ENCODE results near the gene ACSL3. TPM values are rescaled to one million over a fixed set of nuclear protein-coding genes. Genes with fewer than 3 reads are reported as not detected.

Gene ACSL3
- total and polyA plus RNA-seq, 2 donors (not counting 1 experiment from before 2014, with no cell fraction given), result 6.7 to 46.0 TPM

DNA sequence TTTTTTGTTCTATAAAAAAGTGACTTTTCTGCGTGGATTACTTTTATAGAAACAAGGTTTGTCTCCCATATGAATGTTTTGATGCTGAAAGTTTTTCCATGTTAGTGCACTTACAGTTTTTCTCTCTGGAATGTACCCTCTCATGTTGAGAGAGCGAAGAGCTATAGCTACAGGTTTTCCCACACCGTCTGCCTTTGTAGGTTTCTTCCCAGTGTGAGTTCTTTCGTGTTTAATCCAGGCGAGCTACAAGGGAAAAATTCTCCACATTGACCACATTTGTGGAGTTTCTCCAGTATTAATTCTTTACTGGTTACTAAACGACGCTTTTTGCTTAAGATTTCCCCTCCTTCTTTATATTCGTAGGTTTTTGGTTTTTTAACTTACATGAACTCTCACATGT is 85.1 kb downstream of the ACSL3 start:
- intact Hi-C loops (cut with micrococcal nuclease), result no loop called here
- Histone ChIP-seq H3K27ac (ENCODE audit: low read length in 2 of 2) (no peak overlapping the region), H3K79me2 (ENCODE audit: control insufficient read depth, insufficient read depth, low read length) (no peaks in the 10 kb centered on the region), H3K36me3 (replicated peaks in 1 of 2; ENCODE audit: control extremely low read depth in 1 of 2, control insufficient read depth in 1 of 2, extremely low read depth in 1 of 2, insufficient read depth in 2 of 2, low read length in 1 of 2) (peaks cover 0 to 7% of the 10 kb centered on the region in 2 experiments), H3K4me2 (replicated peaks; ENCODE audit: low read depth, low read length, poor library complexity, severe bottlenecking) (no peak overlapping the region), H3K27me3 (replicated peaks in 1 of 4; ENCODE audit: control extremely low read depth in 1 of 4, control insufficient read depth in 3 of 4, insufficient read depth in 4 of 4, low read length in 3 of 4) (no peaks in the 10 kb centered on the region), H3K9ac (ENCODE audit: low read length) (no peak overlapping the region), H4K20me1 (ENCODE audit: control insufficient read depth, insufficient read depth, low read length, poor library complexity, severe bottlenecking) (no peaks in the 10 kb centered on the region), H3K4me1 (ENCODE audit: control insufficient read depth in 2 of 2, insufficient read depth in 2 of 2, low read length in 2 of 2) (no peaks in the 10 kb centered on the region), H2AFZ (ENCODE audit: insufficient read depth, low read depth, low read length, poor library complexity, severe bottlenecking) (no peak overlapping the region), H3K9me3 (ENCODE audit: control extremely low read depth in 1 of 3, control insufficient read depth in 2 of 3, insufficient read depth in 1 of 3, low read length in 2 of 3) (no peaks in the 10 kb centered on the region), H3K4me3 (ENCODE audit: control extremely low read depth in 1 of 5, extremely low read depth in 1 of 5, insufficient read depth in 1 of 5, low read depth in 2 of 5, low read length in 4 of 5) (no peak overlapping the region)
- Mint-ChIP-seq H3K27me3 (peaks cover 3% of the 10 kb centered on the region), H3K4me1 (no peaks in the 10 kb centered on the region), H3K9me3 (ENCODE audit: insufficient read depth) (no peaks in the 10 kb centered on the region), H3K4me3 (no peak overlapping the region), H3K27ac (no peak overlapping the region)
- ChIA-PET POLR2A (no interaction called here), CTCF (no interaction called here)
- DNase-seq (no peak), ATAC-seq (ENCODE audit: low read depth) (no peak)
- WGBS (ENCODE audit: insufficient coverage), result 94% methylated on average over 2 of the region's 8 CpGs
- no peak for TF ChIP-seq EZH2 (IDR thresholded peaks at IDR 0.05; ENCODE audit: borderline replicate concordance, insufficient read depth, low read depth, low read length, poor library complexity, severe bottlenecking)
- TF ChIP-seq, protein P1, sequence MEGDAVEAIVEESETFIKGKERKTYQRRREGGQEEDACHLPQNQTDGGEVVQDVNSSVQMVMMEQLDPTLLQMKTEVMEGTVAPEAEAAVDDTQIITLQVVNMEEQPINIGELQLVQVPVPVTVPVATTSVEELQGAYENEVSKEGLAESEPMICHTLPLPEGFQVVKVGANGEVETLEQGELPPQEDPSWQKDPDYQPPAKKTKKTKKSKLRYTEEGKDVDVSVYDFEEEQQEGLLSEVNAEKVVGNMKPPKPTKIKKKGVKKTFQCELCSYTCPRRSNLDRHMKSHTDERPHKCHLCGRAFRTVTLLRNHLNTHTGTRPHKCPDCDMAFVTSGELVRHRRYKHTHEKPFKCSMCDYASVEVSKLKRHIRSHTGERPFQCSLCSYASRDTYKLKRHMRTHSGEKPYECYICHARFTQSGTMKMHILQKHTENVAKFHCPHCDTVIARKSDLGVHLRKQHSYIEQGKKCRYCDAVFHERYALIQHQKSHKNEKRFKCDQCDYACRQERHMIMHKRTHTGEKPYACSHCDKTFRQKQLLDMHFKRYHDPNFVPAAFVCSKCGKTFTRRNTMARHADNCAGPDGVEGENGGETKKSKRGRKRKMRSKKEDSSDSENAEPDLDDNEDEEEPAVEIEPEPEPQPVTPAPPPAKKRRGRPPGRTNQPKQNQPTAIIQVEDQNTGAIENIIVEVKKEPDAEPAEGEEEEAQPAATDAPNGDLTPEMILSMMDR (IDR thresholded peaks at IDR 0.05), result no peak

DNA sequence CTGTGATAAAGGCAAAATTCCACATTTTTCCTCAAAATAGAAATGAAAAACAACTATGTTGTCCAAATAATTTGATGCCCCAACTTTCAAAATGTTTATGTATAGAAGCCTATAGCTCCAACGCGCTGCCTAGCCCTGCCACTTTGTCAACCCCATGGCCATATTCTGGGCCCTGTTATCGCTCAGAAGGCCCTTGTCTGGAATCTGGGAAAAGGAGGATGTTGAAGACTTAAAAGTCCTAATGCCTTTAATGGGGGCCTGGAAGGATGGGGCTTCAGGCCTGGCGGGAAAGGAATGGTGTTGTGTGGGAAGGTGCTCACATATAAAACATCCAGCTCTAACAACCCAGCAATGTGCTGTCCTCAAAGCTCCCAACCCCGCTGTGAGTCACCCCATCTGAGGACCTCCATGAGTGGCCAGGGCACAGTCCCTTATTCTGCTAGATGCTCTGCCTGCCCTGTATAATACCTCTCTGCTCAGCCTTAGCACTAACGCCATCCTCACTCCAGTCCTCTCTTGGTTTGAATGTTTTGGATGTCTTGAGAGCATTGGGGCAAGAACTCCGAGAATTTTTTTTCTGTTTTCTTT is 86.0 kb downstream of the ACSL3 start:
- DNase-seq (no peak), ATAC-seq (ENCODE audit: low read depth) (no peak)
- Mint-ChIP-seq H3K27me3 (peaks cover 9% of the 10 kb centered on the region), H3K4me1 (no peaks in the 10 kb centered on the region), H3K9me3 (ENCODE audit: insufficient read depth) (no peaks in the 10 kb centered on the region), H3K4me3 (no peak overlapping the region), H3K27ac (no peak overlapping the region)
- TF ChIP-seq, protein P1 (IDR thresholded peaks at IDR 0.05), result no peak
- TF ChIP-seq EZH2 (IDR thresholded peaks at IDR 0.05; ENCODE audit: borderline replicate concordance, insufficient read depth, low read depth, low read length, poor library complexity, severe bottlenecking), result no peak
- Histone ChIP-seq H3K79me2 (ENCODE audit: control insufficient read depth, insufficient read depth, low read length) (no peaks in the 10 kb centered on the region), H3K27ac (ENCODE audit: low read length in 2 of 2) (no peak overlapping the region), H3K4me2 (replicated peaks; ENCODE audit: low read depth, low read length, poor library complexity, severe bottlenecking) (no peak overlapping the region), H3K36me3 (replicated peaks in 1 of 2; ENCODE audit: control extremely low read depth in 1 of 2, control insufficient read depth in 1 of 2, extremely low read depth in 1 of 2, insufficient read depth in 2 of 2, low read length in 1 of 2) (peaks cover 0 to under 1% of the 10 kb centered on the region in 2 experiments), H3K4me1 (ENCODE audit: control insufficient read depth in 2 of 2, insufficient read depth in 2 of 2, low read length in 2 of 2) (no peaks in the 10 kb centered on the region), H3K9ac (ENCODE audit: low read length) (no peak overlapping the region), H3K4me3 (ENCODE audit: control extremely low read depth in 1 of 5, extremely low read depth in 1 of 5, insufficient read depth in 1 of 5, low read depth in 2 of 5, low read length in 4 of 5) (no peak overlapping the region), H4K20me1 (ENCODE audit: control insufficient read depth, insufficient read depth, low read length, poor library complexity, severe bottlenecking) (no peaks in the 10 kb centered on the region), H3K27me3 (replicated peaks in 1 of 4; ENCODE audit: control extremely low read depth in 1 of 4, control insufficient read depth in 3 of 4, insufficient read depth in 4 of 4, low read length in 3 of 4) (no peaks in the 10 kb centered on the region), H2AFZ (ENCODE audit: insufficient read depth, low read depth, low read length, poor library complexity, severe bottlenecking) (no peak overlapping the region), H3K9me3 (ENCODE audit: control extremely low read depth in 1 of 3, control insufficient read depth in 2 of 3, insufficient read depth in 1 of 3, low read length in 2 of 3) (no peaks in the 10 kb centered on the region)
- WGBS (ENCODE audit: insufficient coverage), result 93% methylated on average over 3 of the region's 7 CpGs
- POLR2A ChIA-PET, result no interaction called here
- CTCF ChIA-PET, result no interaction called here
- intact Hi-C loops (cut with micrococcal nuclease), result no loop called here
